GM12875 (cell line): Measurements from ENCODE around the gene PCDH19.

Source experiments
- H3K4me3 ChIP-seq: one replicate; pipeline ENCODE4 v1.5.1; 2011; ENCODE audit warnings: low read depth, low read length, control low read depth
- CTCF ChIP-seq: IDR thresholded peaks from 2 replicates; pipeline ENCODE4 v1.5.1; 2011; ENCODE audit warnings: low read depth, mild to moderate bottlenecking, control low read depth, inconsistent platforms, low read length, moderate library complexity, borderline replicate concordance; ENCODE audit not compliant: insufficient read depth

The PCDH19 gene

GRCh38 chrX:100424012-100424411 lies 13.9 kb upstream of the PCDH19 start:
- H3K4me3 ChIP-seq = no peak overlapping the region
- 0 out of 2 replicates have a peak, but pooled peaks have one; percentile 16 for TF ChIP-seq CTCF

GRCh38 chrX:100418556-100418955 lies 8.5 kb upstream of the PCDH19 start:
- H3K4me3 ChIP-seq = no peak overlapping the region
- TF ChIP-seq CTCF = no peak

GRCh38 chrX:100417681-100418080 lies 7.6 kb upstream of the PCDH19 start:
- no peak for TF ChIP-seq CTCF
- no peak overlapping the region for H3K4me3 ChIP-seq

- TF ChIP-seq CTCF = peak; percentile 11; the same call in 1 of the 2 replicates
- H3K4me3 ChIP-seq = no peak overlapping the region
These were observed 3.2 kb upstream of the PCDH19 start for GRCh38 chrX:100413229-100413628.

- H3K4me3 ChIP-seq = no peak overlapping the region
- no peak for TF ChIP-seq CTCF
These were observed 2.0 kb upstream of the PCDH19 start for GRCh38 chrX:100411802-100412715.

- TF ChIP-seq CTCF = no peak
- H3K4me3 ChIP-seq = no peak overlapping the region
These were observed 1.1 kb upstream of the PCDH19 start for GRCh38 chrX:100410901-100411801.
